Hindlimb muscle (tissue), 1 donor: Measurements from ENCODE around the gene ZFP82. TPM values are rescaled to one million over a fixed set of nuclear protein-coding genes. Genes with fewer than 3 reads are reported as not detected.
A peak's percentile ranks its signal among the peaks of the same experiment; 100 is the strongest.

Experiments
- DNase-seq: peaks from one replicate; pipeline ENCODE4 v3.0.0-alpha.2; 2013
- polyA plus RNA-seq: library from polyadenylated mRNA; unstranded; fragments of 120-200 nt; gene quantifications from one replicate; pipeline ENCODE4 v1.2.1, GENCODE V29; 2013; ENCODE audit not compliant: insufficient read length

The ZFP82 gene
- polyA plus RNA-seq: 7.5 TPM

GRCh38 chr19:36418287-36419001 lies at the start of gene ZFP82:
TSS of gene ZFP82 (minus strand) at chr19:36418644. CDS start at chr19:36409789, 8,855 bp downstream.
- DNase-seq: peak; percentile 91

DNA sequence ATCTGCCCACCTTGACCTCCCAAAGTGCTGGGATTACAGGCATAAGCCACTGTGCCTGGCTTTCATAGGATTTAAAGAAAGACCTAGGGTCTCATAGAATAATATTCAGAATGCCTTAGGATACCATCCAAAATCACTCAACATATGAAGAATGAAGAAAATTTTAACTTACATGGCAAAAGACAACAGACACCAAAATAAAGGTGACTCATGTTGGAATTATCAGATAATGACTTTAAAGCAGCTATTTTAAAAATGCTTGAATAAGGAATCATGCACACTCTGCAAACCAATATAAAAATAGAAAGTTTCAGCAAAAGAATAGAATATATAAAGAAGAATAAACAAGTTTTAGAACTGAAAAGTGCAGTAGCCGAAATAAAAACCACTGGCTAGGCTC lies 41.6 kb upstream of the ZFP82 start:
- no peak for DNase-seq

DNA sequence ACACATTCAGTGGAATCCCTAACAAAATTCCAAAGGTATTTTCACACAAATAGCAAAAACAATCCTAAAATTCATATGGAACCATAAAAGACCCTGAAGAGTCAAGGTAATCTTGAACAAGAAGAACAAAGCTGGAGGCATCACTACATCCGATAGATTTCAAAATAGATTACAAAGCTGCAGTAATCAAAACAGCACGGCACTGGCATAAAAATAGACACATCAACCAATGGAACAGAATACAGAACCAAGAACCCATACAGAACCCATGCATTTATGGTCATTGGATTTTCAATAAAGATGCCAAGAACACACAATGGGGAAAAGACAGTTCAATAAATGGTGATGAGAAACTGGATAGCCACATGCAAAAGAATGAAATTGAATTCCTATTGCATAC lies 38.4 kb upstream of the ZFP82 start:
- DNase-seq: no peak

GRCh38 chr19:36449059-36449670 lies 30.7 kb upstream of the ZFP82 start:
- DNase-seq: no peak

DNA sequence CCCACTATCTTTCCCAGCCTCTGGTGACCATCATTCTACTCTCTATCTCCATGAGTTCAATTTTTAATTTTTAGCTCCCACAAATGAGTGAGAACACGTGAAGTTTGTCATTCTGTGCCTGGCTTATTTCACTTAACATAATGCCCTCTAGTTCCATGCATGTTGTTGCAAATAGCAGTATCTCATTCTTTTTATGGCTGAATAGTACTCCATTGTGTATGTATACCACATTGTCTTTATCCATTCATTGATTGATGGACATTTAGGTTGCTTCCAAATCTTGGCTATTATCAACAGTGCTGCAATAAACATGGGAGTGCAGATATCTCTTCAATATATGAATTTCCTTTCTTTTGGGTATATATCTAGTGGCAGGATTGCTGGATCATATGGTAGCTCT lies 22.9 kb upstream of the ZFP82 start:
- no peak for DNase-seq

GRCh38 chr19:36436531-36436930 lies 18.1 kb upstream of the ZFP82 start:
- no peak for DNase-seq

DNA sequence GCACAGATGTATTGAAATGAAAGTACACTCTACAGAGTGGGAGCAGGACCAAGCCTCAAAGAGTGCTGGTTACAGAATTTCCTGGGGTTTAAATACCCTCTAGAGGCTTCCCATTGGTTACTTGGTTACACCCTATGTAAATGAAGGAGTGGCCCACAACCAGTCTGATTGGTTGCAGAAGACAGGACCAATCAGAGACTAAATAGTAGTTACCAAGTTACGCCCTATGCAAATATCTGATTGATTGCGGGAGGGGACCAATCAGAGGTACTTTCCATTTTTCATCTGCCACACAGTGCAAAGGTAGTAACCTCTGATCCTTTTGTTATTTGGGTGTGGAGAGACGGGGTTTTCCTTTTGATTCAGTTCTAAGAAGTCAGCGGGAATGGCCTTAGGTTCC lies 5.5 kb upstream of the ZFP82 start:
- DNase-seq: no peak

GRCh38 chr19:36421749-36422481 lies 3.5 kb upstream of the ZFP82 start:
- no peak for DNase-seq

GRCh38 chr19:36420961-36421748 lies 2.7 kb upstream of the ZFP82 start:
- peak; percentile 59 for DNase-seq

GRCh38 chr19:36417752-36418286 lies 625 bp downstream of the ZFP82 start:
- no peak for DNase-seq

GRCh38 chr19:36409841-36410240 lies 8.6 kb downstream of the ZFP82 start:
- no peak for DNase-seq

GRCh38 chr19:36408101-36408500 lies 10.3 kb downstream of the ZFP82 start:
- no peak for DNase-seq

DNA sequence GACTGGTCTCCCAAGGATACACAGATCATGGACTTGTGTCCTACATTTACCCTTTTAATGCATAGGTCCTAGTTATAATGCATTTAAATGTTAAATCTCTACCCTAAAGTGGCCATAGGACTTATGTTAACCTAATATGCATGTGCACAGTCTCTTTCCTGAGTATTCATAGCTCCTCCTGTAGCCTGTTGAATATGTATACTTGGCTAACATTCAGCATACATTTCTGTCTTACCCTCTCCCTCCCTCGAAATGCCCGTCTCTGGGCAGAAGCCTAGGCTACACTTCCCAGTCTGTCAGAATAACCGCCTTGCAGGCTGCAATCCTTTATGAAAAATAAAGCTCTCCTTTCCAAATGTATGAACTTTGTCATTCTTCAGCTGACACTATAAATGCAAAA lies 13.9 kb downstream of the ZFP82 start:
- DNase-seq: no peak

GRCh38 chr19:36401475-36401874 lies 17.0 kb downstream of the ZFP82 start:
- DNase-seq: no peak

DNA sequence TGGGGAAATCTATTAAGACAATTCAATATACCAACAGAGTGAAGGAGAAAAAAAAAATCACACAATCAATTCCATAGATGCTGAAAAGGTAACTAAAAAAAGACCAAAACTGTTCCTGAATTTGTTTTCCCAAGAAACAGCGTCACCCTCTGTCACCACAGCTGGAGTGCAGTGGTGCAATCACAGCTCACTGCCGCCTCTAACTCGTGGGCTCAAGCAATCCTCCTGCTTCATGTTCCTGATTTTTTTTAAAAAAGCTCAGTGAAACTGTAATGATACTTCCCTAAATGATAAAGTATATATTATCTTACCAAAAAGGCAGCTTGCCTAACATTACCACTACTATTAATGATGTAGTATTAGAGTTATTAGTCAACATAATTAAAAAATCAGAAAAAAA lies 19.9 kb downstream of the ZFP82 start:
- no peak for DNase-seq

GRCh38 chr19:36392916-36393673 lies 25.3 kb downstream of the ZFP82 start:
- DNase-seq: no peak

DNA sequence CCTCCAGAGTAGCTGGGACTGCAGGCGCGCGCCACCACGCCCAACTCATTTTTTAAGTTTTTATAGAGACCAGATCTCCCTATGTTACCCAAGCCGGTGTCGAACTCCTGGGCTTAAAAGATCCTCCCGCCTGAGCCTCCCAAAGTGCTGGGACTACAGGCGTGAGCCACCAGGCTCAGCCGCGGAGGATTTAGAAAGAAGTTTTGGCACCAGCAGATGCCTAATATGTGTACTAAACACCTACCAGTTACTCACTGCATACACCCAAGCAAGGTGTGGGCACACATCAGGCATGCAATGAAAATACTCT lies 39.0 kb downstream of the ZFP82 start:
- DNase-seq: no peak

DNA sequence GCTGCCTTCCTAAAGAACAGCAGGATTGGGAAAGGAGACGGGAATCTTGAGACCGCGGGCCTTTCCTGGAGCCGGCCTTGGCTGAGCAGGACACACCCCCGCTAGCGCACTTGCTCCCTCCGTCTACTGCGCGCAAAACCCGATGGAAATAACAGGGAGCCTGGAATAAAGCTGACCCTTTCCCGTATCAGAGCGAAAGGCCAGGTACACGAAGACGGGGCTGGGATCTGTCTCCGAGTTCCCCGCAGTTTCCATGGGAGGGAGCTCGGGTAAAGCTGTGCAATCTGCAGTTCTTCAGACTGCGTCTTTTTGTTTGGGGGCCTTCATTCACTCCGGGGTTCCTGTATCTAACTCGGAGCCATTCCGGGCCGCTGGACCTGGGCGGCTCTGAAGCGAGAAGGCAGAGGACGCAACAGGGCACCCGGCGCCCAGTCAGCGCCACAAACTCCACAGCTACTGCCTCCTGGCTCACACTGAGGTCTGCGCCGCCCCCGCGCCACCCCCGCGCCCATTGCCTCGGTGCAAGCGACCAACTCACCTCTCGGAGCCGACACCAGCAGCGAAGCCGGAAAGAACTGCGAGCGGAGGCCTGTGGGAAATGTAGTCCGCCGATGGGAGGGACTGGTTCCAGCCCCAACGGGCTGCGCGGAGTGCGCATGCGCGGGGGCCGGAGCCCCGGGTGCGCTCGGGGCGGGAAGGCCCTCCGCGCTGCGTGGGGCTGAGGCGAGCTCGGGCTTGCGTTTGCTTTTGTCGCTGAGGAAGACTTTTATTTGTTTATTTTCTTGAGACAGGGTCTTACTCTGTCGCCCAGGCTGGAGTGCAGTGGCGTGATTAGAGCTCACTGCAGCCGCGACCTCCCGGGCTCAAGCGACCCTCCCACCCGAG lies 39.6 kb downstream of the ZFP82 start, which contains the start of gene ZFP14:
ZFP14 (minus strand) TSS at position 577 of the 885 bp plus-strand sequence. CDS start 11,309 bp downstream, outside the sequence.
- DNase-seq: peak; percentile 94

DNA sequence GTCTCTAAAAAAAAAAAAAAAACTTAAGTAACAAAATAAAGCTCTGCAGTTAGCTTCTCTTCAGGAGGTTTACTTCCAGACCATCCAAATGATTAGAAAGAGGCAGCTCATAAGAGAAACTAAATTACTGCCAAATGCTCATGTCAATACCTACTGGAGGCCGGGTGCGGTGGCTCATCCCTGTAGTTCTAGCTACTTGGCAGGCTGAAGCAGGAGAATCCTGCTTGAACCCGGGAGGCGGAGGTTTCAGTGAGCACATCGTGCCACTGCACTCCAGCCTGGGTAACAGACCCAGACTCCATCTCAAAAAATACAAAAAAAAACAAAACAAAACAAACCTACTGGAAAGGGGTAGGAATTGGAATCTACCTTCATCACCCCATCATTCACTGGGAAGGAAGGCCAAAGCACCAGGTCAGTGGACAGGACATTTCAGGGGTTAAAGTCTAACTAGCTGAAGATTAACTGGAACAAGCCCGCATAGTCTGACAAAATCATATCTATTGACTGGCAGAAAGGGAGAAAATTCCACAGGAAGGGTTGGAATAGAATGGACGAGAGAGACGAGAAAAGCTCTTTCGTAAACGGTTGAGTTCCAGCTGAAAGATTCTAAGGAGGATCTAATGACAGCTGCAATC lies 40.8 kb downstream of the ZFP82 start:
- DNase-seq: no peak

DNA sequence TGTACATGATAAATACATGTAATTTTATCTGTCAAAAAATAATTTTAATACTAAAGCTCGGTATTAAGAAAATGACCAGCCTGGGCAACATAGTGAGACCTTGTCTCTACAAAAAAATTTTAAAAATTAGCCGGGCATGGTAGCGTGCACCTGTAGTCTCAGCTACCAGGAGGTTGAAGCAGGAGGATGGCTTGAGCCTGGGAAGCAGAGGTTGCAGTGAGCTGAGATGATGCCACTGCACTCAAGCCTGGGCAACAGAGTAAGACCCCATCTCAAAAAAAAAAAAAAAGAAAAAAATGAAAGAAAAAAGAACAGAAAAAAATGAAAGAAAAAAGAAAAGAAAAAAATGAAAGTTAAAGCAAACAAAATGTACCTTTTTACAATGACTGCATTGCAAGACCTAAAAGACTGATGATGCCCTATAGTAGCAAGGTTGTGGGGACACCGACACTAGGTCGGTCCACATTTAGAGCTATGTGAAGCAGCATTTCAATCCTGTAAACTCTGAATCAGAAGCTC lies 44.7 kb downstream of the ZFP82 start:
- DNase-seq: no peak
